GM23248 (cell line): ENCODE data around the gene SRPX. TPM values are rescaled to one million over a fixed set of nuclear protein-coding genes. Genes with fewer than 3 reads are reported as not detected.
A peak's percentile ranks its signal among the peaks of the same experiment; 100 is the strongest.

Experiments used
- DNase-seq: peaks from one replicate; pipeline ENCODE4 v3.0.0-alpha.2; 2015
- H2AFZ ChIP-seq: fragments of 200-600 bp; sonication (generic); 2 replicates; pipeline ENCODE4 v1.6.1; 2016; ENCODE audit warnings: antibody characterized with exemption
- H3F3A ChIP-seq: fragments of 200-600 bp; sonication (generic); 2 replicates; pipeline ENCODE4 v1.6.1; 2016; ENCODE audit warnings: mild to moderate bottlenecking, antibody characterized with exemption, mixed run types; ENCODE audit not compliant: insufficient read depth
- H3K27ac ChIP-seq: fragments of 200-600 bp; sonication (generic); 2 replicates; pipeline ENCODE4 v1.5.1; 2016; ENCODE audit warnings: mild to moderate bottlenecking
- H3K27me3 ChIP-seq: fragments of 200-600 bp; sonication (generic); replicated peaks from 2 replicates; pipeline ENCODE4 v1.6.1; 2016; ENCODE audit warnings: mild to moderate bottlenecking; ENCODE audit not compliant: insufficient read depth
- H3K36me3 ChIP-seq: fragments of 200-600 bp; sonication (generic); 2 replicates; pipeline ENCODE4 v1.6.1; 2016; ENCODE audit warnings: low read depth, mild to moderate bottlenecking
- H3K4me1 ChIP-seq: fragments of 200-600 bp; sonication (generic); 2 replicates; pipeline ENCODE4 v1.6.1; 2016; ENCODE audit warnings: mild to moderate bottlenecking; ENCODE audit not compliant: insufficient read depth
- H3K4me2 ChIP-seq: fragments of 200-600 bp; sonication (generic); one replicate; pipeline ENCODE4 v1.6.1; 2016; ENCODE audit warnings: mild to moderate bottlenecking; ENCODE audit not compliant: unreplicated experiment
- H3K4me3 ChIP-seq: fragments of 200-600 bp; sonication (generic); 2 replicates; pipeline ENCODE4 v1.5.1; 2016; ENCODE audit warnings: mild to moderate bottlenecking
- H3K79me2 ChIP-seq: fragments of 200-600 bp; sonication (generic); 2 replicates; pipeline ENCODE4 v1.6.1; 2016; ENCODE audit warnings: mild to moderate bottlenecking; ENCODE audit not compliant: insufficient read depth
- H3K9ac ChIP-seq: fragments of 200-600 bp; sonication (generic); 2 replicates; pipeline ENCODE4 v1.6.1; 2016; ENCODE audit warnings: mild to moderate bottlenecking
- H3K9me2 ChIP-seq: fragments of 200-600 bp; sonication (generic); 2 replicates; pipeline ENCODE4 v1.6.1; 2016; ENCODE audit warnings: mixed run types, mild to moderate bottlenecking, moderate library complexity; ENCODE audit not compliant: insufficient read depth
- H3K9me3 ChIP-seq: fragments of 200-600 bp; sonication (generic); one replicate; pipeline ENCODE4 v1.6.1; 2017; ENCODE audit warnings: low read depth
- H4K20me1 ChIP-seq: fragments of 200-600 bp; sonication (generic); 2 replicates; pipeline ENCODE4 v1.6.0; 2016; ENCODE audit not compliant: insufficient read depth
- EZH2 ChIP-seq: fragments of 200-600 bp; sonication (generic); IDR thresholded peaks from 2 replicates; pipeline ENCODE4 v1.6.1; 2018; ENCODE audit warnings: antibody characterized with exemption, mild to moderate bottlenecking; ENCODE audit not compliant: insufficient read depth, poor library complexity, severe bottlenecking
- EZH2phosphoT487 ChIP-seq: fragments of 200-600 bp; sonication (generic); IDR thresholded peaks from 2 replicates; pipeline ENCODE4 v1.6.1; 2018; ENCODE audit warnings: antibody characterized with exemption, moderate library complexity, mild to moderate bottlenecking, low read depth; ENCODE audit not compliant: insufficient read depth
- WGBS, 2 experiments: methylation state at CpG; one replicate each; pipeline ENCODE4 v1.1.6; 2015 to 2017; ENCODE audit warnings: low lambda C conversion rate in 2 of 2, low coverage in 1 of 2; ENCODE audit errors: missing lambda C conversion rate in 2 of 2; 5-methylcytosine and 5-hydroxymethylcytosine counted together
- in situ Hi-C: fragments of 300-500 bp; cut with MboI; formaldehyde crosslinking; loops from 2 replicates; pipeline ENCODE4 v1.15.0; 2020
- polyA plus RNA-seq: library from polyadenylated mRNA; unstranded; fragments of >200 nt; fragmentation: Nextera tagmentation; extraction: Ambion mirVana; gene quantifications from 2 replicates; pipeline ENCODE4 v1.2.1, GENCODE V29; 2016
- total RNA-seq: library from RNA; depleted of rRNA; stranded (reverse); fragments of >200 nt; shearing (Covaris generic); gene quantifications from 2 replicates; pipeline ENCODE4 v1.2.3, GENCODE V29; 2014

Gene SRPX
- total and polyA plus RNA-seq, 2 experiments from 2014 or later = 75.7 to 82.2 TPM

- H3F3A ChIP-seq = no peaks in the 10 kb centered on the region
- H3K36me3 ChIP-seq = no peaks in the 10 kb centered on the region
- no peak overlapping the region for H3K4me2 ChIP-seq
- no peak for TF ChIP-seq EZH2phosphoT487
- no peak for TF ChIP-seq EZH2
- H2AFZ ChIP-seq = no peak overlapping the region
- no peaks in the 10 kb centered on the region for H3K9me3 ChIP-seq
- in situ Hi-C loops = no loop called here
- no peak overlapping the region for H3K27ac ChIP-seq
- H3K9ac ChIP-seq = no peak overlapping the region
- H3K4me3 ChIP-seq = no peak overlapping the region
- H3K9me2 ChIP-seq = no peaks in the 10 kb centered on the region
- H3K27me3 ChIP-seq = no peaks in the 10 kb centered on the region
- H4K20me1 ChIP-seq = no peaks in the 10 kb centered on the region
- no peaks in the 10 kb centered on the region for H3K4me1 ChIP-seq
- WGBS, 2 experiments = 80 to 83% methylated on average over 3 of the region's 3 CpGs
- H3K79me2 ChIP-seq = no peaks in the 10 kb centered on the region
- no peak for DNase-seq
These were observed 94.5 kb downstream of the SRPX start for GRCh38 chrX:38126179-38126578.

- Histone ChIP-seq H4K20me1 (no peaks in the 10 kb centered on the region), H3K27ac (no peak overlapping the region), H3K4me3 (no peak overlapping the region), H3K36me3 (no peaks in the 10 kb centered on the region), H2AFZ (no peak overlapping the region), H3K9me2 (no peaks in the 10 kb centered on the region), H3F3A (no peaks in the 10 kb centered on the region), H3K79me2 (no peaks in the 10 kb centered on the region), H3K9me3 (no peaks in the 10 kb centered on the region), H3K27me3 (no peaks in the 10 kb centered on the region), H3K9ac (no peak overlapping the region), H3K4me2 (no peak overlapping the region), H3K4me1 (no peaks in the 10 kb centered on the region)
- 82 to 100% methylated on average over 1 of the region's 1 CpG for WGBS, 2 experiments
- DNase-seq = no peak
- TF ChIP-seq EZH2 = no peak
- TF ChIP-seq EZH2phosphoT487 = no peak
- in situ Hi-C loops = no loop called here
These were observed 96.7 kb downstream of the SRPX start for GRCh38 chrX:38124000-38124399.

- no peaks in the 10 kb centered on the region for H4K20me1 ChIP-seq
- in situ Hi-C loops = no loop called here
- TF ChIP-seq EZH2 (no peak), EZH2phosphoT487 (no peak)
- H3K4me2 ChIP-seq = no peak overlapping the region
- no peak overlapping the region for H3K27ac ChIP-seq
- no peaks in the 10 kb centered on the region for H3K36me3 ChIP-seq
- peak; percentile 19 for DNase-seq
- H3K79me2 ChIP-seq = no peaks in the 10 kb centered on the region
- no peaks in the 10 kb centered on the region for H3K4me1 ChIP-seq
- H3K9me2 ChIP-seq = no peaks in the 10 kb centered on the region
- H3K9ac ChIP-seq = no peak overlapping the region
- no peak overlapping the region for H2AFZ ChIP-seq
- H3K4me3 ChIP-seq = no peak overlapping the region
- H3F3A ChIP-seq = no peaks in the 10 kb centered on the region
- no peaks in the 10 kb centered on the region for H3K9me3 ChIP-seq
- 14 to 15% methylated on average over 6 to 7 of the region's 7 CpGs for WGBS, 2 experiments
- no peaks in the 10 kb centered on the region for H3K27me3 ChIP-seq
These were observed 103.2 kb downstream of the SRPX start for GRCh38 chrX:38117485-38117884.

- DNase-seq = no peak
- WGBS, 2 experiments = 0 to 11% methylated on average over 1 of the region's 1 CpG
These were observed 104.0 kb downstream of the SRPX start for GRCh38 chrX:38116706-38117105.

GRCh38 chrX:38112566-38112965, 108.1 kb downstream of the SRPX start:
- Histone ChIP-seq H3K79me2 (no peaks in the 10 kb centered on the region), H3F3A (no peaks in the 10 kb centered on the region), H3K9me3 (no peaks in the 10 kb centered on the region), H4K20me1 (no peaks in the 10 kb centered on the region), H3K4me2 (no peak overlapping the region), H3K9ac (no peak overlapping the region), H3K9me2 (no peaks in the 10 kb centered on the region), H3K27me3 (no peaks in the 10 kb centered on the region), H3K27ac (no peak overlapping the region), H3K36me3 (no peaks in the 10 kb centered on the region), H3K4me1 (no peaks in the 10 kb centered on the region), H3K4me3 (no peak overlapping the region), H2AFZ (no peak overlapping the region)
- DNase-seq = no peak
- TF ChIP-seq EZH2 (no peak), EZH2phosphoT487 (no peak)
- WGBS, 2 experiments = 92 to 96% methylated on average over 4 of the region's 4 CpGs
- in situ Hi-C loops = no loop called here

More at GRCh38 chrX:38116706-38117105, 104.0 kb downstream of the SRPX start:
- Histone ChIP-seq H3K9me2 (no peaks in the 10 kb centered on the region), H4K20me1 (no peaks in the 10 kb centered on the region), H3K27me3 (no peaks in the 10 kb centered on the region), H3K27ac (no peak overlapping the region), H3F3A (no peaks in the 10 kb centered on the region), H3K4me2 (no peak overlapping the region), H3K79me2 (no peaks in the 10 kb centered on the region), H3K9ac (no peak overlapping the region), H3K4me1 (no peaks in the 10 kb centered on the region), H2AFZ (no peak overlapping the region), H3K36me3 (no peaks in the 10 kb centered on the region), H3K9me3 (no peaks in the 10 kb centered on the region), H3K4me3 (no peak overlapping the region)
- TF ChIP-seq EZH2phosphoT487 (no peak), EZH2 (no peak)
- in situ Hi-C loops = no loop called here
